ENCODE data around the gene ODAD2.

- TF ChIP-seq REST (IDR thresholded peaks at IDR 0.05; ENCODE audit: low read depth) = no peak
- TF ChIP-seq EGR1 (IDR thresholded peaks at IDR 0.05) = no peak
- TF ChIP-seq, protein P1, sequence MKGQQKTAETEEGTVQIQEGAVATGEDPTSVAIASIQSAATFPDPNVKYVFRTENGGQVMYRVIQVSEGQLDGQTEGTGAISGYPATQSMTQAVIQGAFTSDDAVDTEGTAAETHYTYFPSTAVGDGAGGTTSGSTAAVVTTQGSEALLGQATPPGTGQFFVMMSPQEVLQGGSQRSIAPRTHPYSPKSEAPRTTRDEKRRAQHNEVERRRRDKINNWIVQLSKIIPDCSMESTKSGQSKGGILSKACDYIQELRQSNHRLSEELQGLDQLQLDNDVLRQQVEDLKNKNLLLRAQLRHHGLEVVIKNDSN (IDR thresholded peaks at IDR 0.05) = no peak
- TF ChIP-seq MAX (IDR thresholded peaks at IDR 0.05) = no peak
- TF ChIP-seq FOXM1 (IDR thresholded peaks at IDR 0.05; ENCODE audit: borderline replicate concordance, low read depth) = no peak
- no peak for TF ChIP-seq EP300 (IDR thresholded peaks at IDR 0.05; ENCODE audit: borderline replicate concordance)
- TF ChIP-seq CEBPB (IDR thresholded peaks at IDR 0.05) = no peak
- TF ChIP-seq RAD21 (IDR thresholded peaks at IDR 0.05; ENCODE audit: low read depth) = no peak
- TF ChIP-seq YY1 (IDR thresholded peaks at IDR 0.05; ENCODE audit: low read depth) = no peak
- no peak for TF ChIP-seq TEAD4 (IDR thresholded peaks at IDR 0.05)
- no peak for TF ChIP-seq TAF1 (IDR thresholded peaks at IDR 0.05; ENCODE audit: low read depth)
- TF ChIP-seq NFIC (IDR thresholded peaks at IDR 0.05) = no peak
Measured at GRCh38 chr10:27815261-27815660, 183.6 kb downstream of the ODAD2 start.
